Lung (tissue), 12 donors: ENCODE data around the gene TEX48. TPM values are rescaled to one million over a fixed set of nuclear protein-coding genes. Genes with fewer than 3 reads are reported as not detected.

Experiments
- ATAC-seq: fragments of 200-7000 bp; cut with Tn5 transposase; one replicate; pipeline ENCODE4 v1.9.1; 2020; ENCODE audit warnings: moderate number of reproducible peaks; ENCODE audit not compliant: insufficient read depth, low FRiP score
- DNase-seq, 3 donors: peaks; one replicate each; pipeline ENCODE4 v3.0.0-alpha.2; 2013 to 2017
- H3K27ac ChIP-seq, 2 donors: one replicate each; pipeline ENCODE4 v1.5.1; 2013; ENCODE audit warnings: mild to moderate bottlenecking in 2 of 2, moderate library complexity in 2 of 2, control low read depth in 1 of 2, inconsistent platforms in 1 of 2, low read depth in 1 of 2, low read length in 1 of 2
- H3K27me3 ChIP-seq, 3 donors: one replicate each; pipeline ENCODE4 v1.5.1; 2013; ENCODE audit warnings: low read length in 2 of 3; ENCODE audit not compliant: control insufficient read depth in 3 of 3, insufficient read depth in 3 of 3
- H3K36me3 ChIP-seq, 4 donors: one replicate each; pipeline ENCODE4 v1.5.1; 2013; ENCODE audit warnings: low read length in 4 of 4, mild to moderate bottlenecking in 1 of 4, moderate library complexity in 1 of 4; ENCODE audit not compliant: control insufficient read depth in 4 of 4, insufficient read depth in 4 of 4
- H3K4me1 ChIP-seq, 5 donors: one replicate each; pipeline ENCODE4 v1.5.1; 2013; ENCODE audit warnings: low read length in 5 of 5, mild to moderate bottlenecking in 2 of 5, moderate library complexity in 1 of 5; ENCODE audit not compliant: control insufficient read depth in 5 of 5, insufficient read depth in 5 of 5
- H3K4me3 ChIP-seq: one replicate; pipeline ENCODE4 v1.5.1; 2013; ENCODE audit warnings: mild to moderate bottlenecking, control low read depth, moderate library complexity
- H3K9ac ChIP-seq, 2 donors: one replicate each; pipeline ENCODE4 v1.5.1; 2013; ENCODE audit warnings: low read length in 2 of 2, control low read depth in 1 of 2; ENCODE audit not compliant: insufficient read depth in 1 of 2
- H3K9me3 ChIP-seq, 4 donors: one replicate each; pipeline ENCODE4 v1.5.1; 2013; ENCODE audit warnings: low read length in 3 of 4, mild to moderate bottlenecking in 1 of 4, moderate library complexity in 1 of 4; ENCODE audit not compliant: control insufficient read depth in 4 of 4, insufficient read depth in 3 of 4
- WGBS, 2 donors: extraction: QIAGEN DNeasy Blood & Tissue Kit; methylation state at CpG; one replicate each; pipeline ENCODE4 v1.1.7; 2013; 5-methylcytosine and 5-hydroxymethylcytosine counted together
- polyA plus RNA-seq, 2 donors: library from polyadenylated mRNA; stranded (reverse); fragments of 200-250 nt; gene quantifications; one replicate each; pipeline ENCODE4 v1.2.1, GENCODE V29; 2013
- total RNA-seq, 2 donors: library from RNA; depleted of rRNA in 1 of 2; stranded (reverse); fragments of >200 nt in 1 of 2; gene quantifications; one replicate each; pipeline ENCODE4 v1.2.1, GENCODE V29; 2014 to 2021
- TF ChIP-seq, protein P1 (sequence below): IDR thresholded peaks from 2 replicates; pipeline ENCODE4 v1.5.1; 2012; ENCODE audit warnings: mild to moderate bottlenecking; ENCODE audit errors: control extremely low read depth, extremely low read depth
- donor health status: control.
- donor health status: control.
- donor health status: Bipolar disorder and iron deficiency.
- donor health status: healthy.
- donor health status: DM: yes; HTN: yes; CAD: no.

The TEX48 gene
- total and polyA plus RNA-seq, 4 donors = not detected

DNA sequence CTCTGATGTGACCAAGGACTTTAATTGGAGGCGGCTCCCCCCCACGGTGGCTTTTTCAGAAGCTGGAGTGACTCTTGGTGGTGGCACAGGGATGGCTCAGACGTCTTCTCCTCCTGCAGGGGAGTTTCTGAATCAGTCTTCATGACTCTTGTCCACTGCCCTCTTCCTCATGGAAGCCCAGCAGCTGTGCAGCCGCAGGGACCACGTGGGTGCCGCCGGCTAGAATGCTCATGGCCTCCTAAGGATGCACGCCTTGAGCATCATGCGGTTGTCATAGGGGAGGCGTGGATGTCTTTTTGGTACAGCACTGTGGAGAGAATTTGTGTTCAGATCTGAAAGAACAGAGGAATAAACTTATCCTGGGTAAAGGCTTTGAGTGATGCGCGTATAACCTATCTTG is 25.7 kb downstream of the TEX48 start:
- ATAC-seq = no peak
- no peaks in the 10 kb centered on the region for H3K9me3 ChIP-seq
- no peaks in the 10 kb centered on the region for H3K27me3 ChIP-seq
- H3K9ac ChIP-seq = no peak overlapping the region
- 82 to 88% methylated on average over 12 of the region's 12 CpGs for WGBS, 2 donors
- H3K27ac ChIP-seq = no peak overlapping the region
- peaks cover 0 to 3% (median 0%) of the 10 kb centered on the region in 4 donors for H3K36me3 ChIP-seq
- H3K4me1 ChIP-seq = no peaks in the 10 kb centered on the region
- TF ChIP-seq, protein P1, sequence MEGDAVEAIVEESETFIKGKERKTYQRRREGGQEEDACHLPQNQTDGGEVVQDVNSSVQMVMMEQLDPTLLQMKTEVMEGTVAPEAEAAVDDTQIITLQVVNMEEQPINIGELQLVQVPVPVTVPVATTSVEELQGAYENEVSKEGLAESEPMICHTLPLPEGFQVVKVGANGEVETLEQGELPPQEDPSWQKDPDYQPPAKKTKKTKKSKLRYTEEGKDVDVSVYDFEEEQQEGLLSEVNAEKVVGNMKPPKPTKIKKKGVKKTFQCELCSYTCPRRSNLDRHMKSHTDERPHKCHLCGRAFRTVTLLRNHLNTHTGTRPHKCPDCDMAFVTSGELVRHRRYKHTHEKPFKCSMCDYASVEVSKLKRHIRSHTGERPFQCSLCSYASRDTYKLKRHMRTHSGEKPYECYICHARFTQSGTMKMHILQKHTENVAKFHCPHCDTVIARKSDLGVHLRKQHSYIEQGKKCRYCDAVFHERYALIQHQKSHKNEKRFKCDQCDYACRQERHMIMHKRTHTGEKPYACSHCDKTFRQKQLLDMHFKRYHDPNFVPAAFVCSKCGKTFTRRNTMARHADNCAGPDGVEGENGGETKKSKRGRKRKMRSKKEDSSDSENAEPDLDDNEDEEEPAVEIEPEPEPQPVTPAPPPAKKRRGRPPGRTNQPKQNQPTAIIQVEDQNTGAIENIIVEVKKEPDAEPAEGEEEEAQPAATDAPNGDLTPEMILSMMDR = no peak
- H3K4me3 ChIP-seq = no peak overlapping the region
- no peak for DNase-seq

DNA sequence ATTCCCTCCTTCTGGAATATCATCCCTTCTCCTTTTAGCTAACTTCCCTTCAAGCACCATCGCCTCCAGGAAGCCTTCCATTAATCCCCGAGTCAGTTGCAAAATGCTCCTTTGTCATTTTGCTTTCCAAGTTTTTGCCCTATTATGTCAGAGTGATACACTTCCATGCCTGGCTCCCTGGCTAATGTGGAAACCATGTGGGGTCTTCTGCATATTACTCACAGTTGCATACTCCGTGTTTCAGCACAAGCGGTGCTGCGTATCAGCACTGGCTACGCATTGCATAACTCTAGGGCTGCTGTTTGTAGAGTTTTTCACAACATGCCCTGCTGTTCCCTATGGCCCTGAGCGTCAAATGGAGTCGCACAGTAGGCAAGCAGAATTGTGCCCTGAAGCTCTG is 26.3 kb downstream of the TEX48 start:
- no peaks in the 10 kb centered on the region for H3K9me3 ChIP-seq
- no peak overlapping the region for H3K4me3 ChIP-seq
- WGBS, 2 donors = 50 to 79% methylated on average over 8 of the region's 8 CpGs
- peaks cover 0 to 3% (median 0%) of the 10 kb centered on the region in 4 donors for H3K36me3 ChIP-seq
- H3K27ac ChIP-seq = no peak overlapping the region
- DNase-seq = no peak
- TF ChIP-seq, protein P1 = no peak
- no peak overlapping the region for H3K9ac ChIP-seq
- no peaks in the 10 kb centered on the region for H3K4me1 ChIP-seq
- ATAC-seq = no peak
- H3K27me3 ChIP-seq = no peaks in the 10 kb centered on the region

GRCh38 chr9:114653556-114654159 is 28.3 kb downstream of the TEX48 start:
- Histone ChIP-seq H3K27me3 (no peaks in the 10 kb centered on the region), H3K9me3 (no peaks in the 10 kb centered on the region), H3K36me3 (peaks cover 0 to 3% (median 0%) of the 10 kb centered on the region in 4 donors), H3K27ac (no peak overlapping the region), H3K9ac (peak overlapping the region in 1 of 2 donors; percentile 28), H3K4me3 (no peak overlapping the region), H3K4me1 (no peaks in the 10 kb centered on the region)
- peak; percentile 83 for ATAC-seq
- DNase-seq = peak; percentile 78 to 83 (median 80)
- TF ChIP-seq, protein P1 = peak; percentile 91
- 37% methylated on average over 6 of the region's 6 CpGs for WGBS, 2 donors
